Vagina (tissue), 2 donors: Measurements from ENCODE around the gene MBL2. TPM values are rescaled to one million over a fixed set of nuclear protein-coding genes. Genes with fewer than 3 reads are reported as not detected.
A peak's percentile ranks its signal among the peaks of the same experiment; 100 is the strongest.

Source experiments
- DNase-seq, 2 donors: peaks; one replicate each; pipeline ENCODE4 v3.0.0-alpha.2; 2017; ENCODE audit errors: extremely low spot score in 2 of 2
- H3K27ac ChIP-seq: fragments of 200-600 bp; sonication (generic); one replicate; pipeline ENCODE4 v1.5.1; 2019
- H3K27me3 ChIP-seq: fragments of 200-600 bp; sonication (generic); one replicate; pipeline ENCODE4 v1.5.1; 2019
- H3K36me3 ChIP-seq, 2 donors: fragments of 200-600 bp; sonication (generic); one replicate each; pipeline ENCODE4 v1.5.1; 2017 to 2019
- H3K4me1 ChIP-seq: fragments of 200-600 bp; sonication (generic); one replicate; pipeline ENCODE4 v1.5.1; 2019
- H3K4me3 ChIP-seq, 2 donors: fragments of 200-600 bp; sonication (generic); 1 replicate in 1 of 2; 2 replicates in 1 of 2; pipeline ENCODE4 v1.5.1; 2016 to 2019
- H3K9me3 ChIP-seq: fragments of 200-600 bp; sonication (generic); one replicate; pipeline ENCODE4 v1.5.1; 2019
- CTCF ChIP-seq, 3 experiments: fragments of 450-650 bp in 2 of 3; fragments of 200-600 bp in 1 of 3; sonication (generic) in 1 of 3; IDR thresholded peaks; one replicate each; pipeline ENCODE4 v1.5.1; 2017 to 2019; ENCODE audit warnings: antibody characterized with exemption in 3 of 3, mild to moderate bottlenecking in 2 of 3, moderate library complexity in 2 of 3
- POLR2A ChIP-seq, 2 donors: fragments of 450-650 bp; IDR thresholded peaks; one replicate each; pipeline ENCODE4 v1.6.1; 2017; ENCODE audit warnings: antibody characterized with exemption in 2 of 2, mild to moderate bottlenecking in 2 of 2, moderate library complexity in 2 of 2
- POLR2AphosphoS5 ChIP-seq, 2 donors: sonication (generic); formaldehyde crosslinking; IDR thresholded peaks; one replicate each; pipeline ENCODE4 v1.9.0; 2017; ENCODE audit warnings: antibody characterized with exemption in 2 of 2, mild to moderate bottlenecking in 2 of 2, low read depth in 1 of 2; ENCODE audit not compliant: insufficient read depth in 1 of 2
- intact Hi-C: fragments of 100-400 bp; cut with DNase I; formaldehyde crosslinking; loops from one replicate; pipeline ENCODE4 v1.15.1; 2023
- total RNA-seq: library from RNA; depleted of rRNA; stranded (reverse); fragments of >200 nt; gene quantifications from one replicate; pipeline ENCODE4 v1.2.3, GENCODE V29; 2016

MBL2 gene
- total RNA-seq, 1 donor from 2014 or later: not detected

GRCh38 chr10:52739380-52740154, 33.0 kb downstream of the MBL2 start:
- intact Hi-C loops: no loop called here
- peak in 1 of 2 donors; percentile 69 for DNase-seq

GRCh38 chr10:52738951-52739350, 33.6 kb downstream of the MBL2 start:
- TF ChIP-seq CTCF (IDR thresholded peaks at IDR 0.05) (no peak), POLR2A (IDR thresholded peaks at IDR 0.05) (no peak), POLR2AphosphoS5 (IDR thresholded peaks at IDR 0.05; ENCODE audit: insufficient read depth in 1 of 2, low read depth in 1 of 2) (no peak)
- intact Hi-C loops: no loop called here
- Histone ChIP-seq H3K4me1 (no peaks in the 10 kb centered on the region), H3K27me3 (no peaks in the 10 kb centered on the region), H3K9me3 (no peaks in the 10 kb centered on the region), H3K36me3 (no peaks in the 10 kb centered on the region), H3K4me3 (no peak overlapping the region), H3K27ac (no peak overlapping the region)
- peak in 1 of 2 donors; percentile 60 for DNase-seq

More at GRCh38 chr10:52739380-52740154, 33.0 kb downstream of the MBL2 start:
- Histone ChIP-seq H3K36me3 (no peaks in the 10 kb centered on the region), H3K27ac (no peak overlapping the region), H3K4me3 (no peak overlapping the region), H3K27me3 (no peaks in the 10 kb centered on the region), H3K9me3 (no peaks in the 10 kb centered on the region), H3K4me1 (no peaks in the 10 kb centered on the region)
- no peak for TF ChIP-seq POLR2AphosphoS5 (IDR thresholded peaks at IDR 0.05; ENCODE audit: insufficient read depth in 1 of 2, low read depth in 1 of 2)
- no peak for TF ChIP-seq CTCF (IDR thresholded peaks at IDR 0.05)
- no peak for TF ChIP-seq POLR2A (IDR thresholded peaks at IDR 0.05)

GRCh38 chr10:52729271-52730104, 43.1 kb downstream of the MBL2 start:
- Histone ChIP-seq H3K9me3 (no peaks in the 10 kb centered on the region), H3K27ac (no peak overlapping the region), H3K4me3 (no peak overlapping the region), H3K4me1 (no peaks in the 10 kb centered on the region), H3K27me3 (no peaks in the 10 kb centered on the region), H3K36me3 (no peaks in the 10 kb centered on the region)
- no peak for DNase-seq
- intact Hi-C loops: no loop called here
- TF ChIP-seq CTCF (IDR thresholded peaks at IDR 0.05) (peak; percentile 3 to 35 (median 34)), POLR2AphosphoS5 (IDR thresholded peaks at IDR 0.05; ENCODE audit: insufficient read depth in 1 of 2, low read depth in 1 of 2) (no peak), POLR2A (IDR thresholded peaks at IDR 0.05) (no peak)

GRCh38 chr10:52720018-52720417, 52.6 kb downstream of the MBL2 start:
- H3K4me1 ChIP-seq: no peaks in the 10 kb centered on the region
- no peak overlapping the region for H3K4me3 ChIP-seq
- H3K9me3 ChIP-seq: no peaks in the 10 kb centered on the region
- TF ChIP-seq POLR2A (IDR thresholded peaks at IDR 0.05) (no peak), POLR2AphosphoS5 (IDR thresholded peaks at IDR 0.05; ENCODE audit: insufficient read depth in 1 of 2, low read depth in 1 of 2) (no peak), CTCF (IDR thresholded peaks at IDR 0.05) (no peak)
- H3K27ac ChIP-seq: no peak overlapping the region
- no peak for DNase-seq
- no peaks in the 10 kb centered on the region for H3K27me3 ChIP-seq
- H3K36me3 ChIP-seq: no peaks in the 10 kb centered on the region
- intact Hi-C loops: no loop called here
